NT2/D1 (cell line): ENCODE data around the gene SLC25A21.
"Not testable (repeated sequence)": the region's sequence is repeated elsewhere in the genome, so short reads cannot be mapped to it uniquely, and the experiment has no call there.

Source experiments
- DNase-seq: peaks from one replicate; pipeline ENCODE4 v3.0.0-alpha.2; 2011; ENCODE audit warnings: low read depth, low spot score
- H3K27me3 ChIP-seq: 2 replicates; pipeline ENCODE4 v1.6.0; 2011; ENCODE audit warnings: mild to moderate bottlenecking; ENCODE audit not compliant: insufficient read length, insufficient read depth
- H3K36me3 ChIP-seq: 2 replicates; pipeline ENCODE4 v1.6.1; 2011; ENCODE audit warnings: mild to moderate bottlenecking, low read length, mixed read lengths; ENCODE audit not compliant: insufficient read depth, insufficient read length
- H3K4me1 ChIP-seq: 2 replicates; pipeline ENCODE4 v1.5.1; 2011; ENCODE audit not compliant: insufficient read depth, insufficient read length
- H3K4me3 ChIP-seq: 2 replicates; pipeline ENCODE4 v1.5.1; 2011; ENCODE audit warnings: low read depth; ENCODE audit not compliant: insufficient read length
- H3K9ac ChIP-seq: 2 replicates; pipeline ENCODE4 v1.6.0; 2011; ENCODE audit warnings: low read depth; ENCODE audit not compliant: insufficient read length
- H3K9me3 ChIP-seq: 2 replicates; pipeline ENCODE4 v1.5.1; 2011; ENCODE audit warnings: mild to moderate bottlenecking, low read length; ENCODE audit not compliant: insufficient read depth
- SUZ12 ChIP-seq: IDR thresholded peaks from 2 replicates; pipeline ENCODE4 v1.6.1; 2011; ENCODE audit not compliant: insufficient read length, insufficient read depth; ENCODE audit errors: extremely low read depth
- YY1 ChIP-seq: IDR thresholded peaks from 2 replicates; pipeline ENCODE4 v1.6.1; 2011; ENCODE audit not compliant: insufficient read length, insufficient read depth
- ZNF274 ChIP-seq: IDR thresholded peaks from 2 replicates; pipeline ENCODE4 v1.6.1; 2011; ENCODE audit warnings: mild to moderate bottlenecking, low read depth, low read length

The SLC25A21 gene

DNA sequence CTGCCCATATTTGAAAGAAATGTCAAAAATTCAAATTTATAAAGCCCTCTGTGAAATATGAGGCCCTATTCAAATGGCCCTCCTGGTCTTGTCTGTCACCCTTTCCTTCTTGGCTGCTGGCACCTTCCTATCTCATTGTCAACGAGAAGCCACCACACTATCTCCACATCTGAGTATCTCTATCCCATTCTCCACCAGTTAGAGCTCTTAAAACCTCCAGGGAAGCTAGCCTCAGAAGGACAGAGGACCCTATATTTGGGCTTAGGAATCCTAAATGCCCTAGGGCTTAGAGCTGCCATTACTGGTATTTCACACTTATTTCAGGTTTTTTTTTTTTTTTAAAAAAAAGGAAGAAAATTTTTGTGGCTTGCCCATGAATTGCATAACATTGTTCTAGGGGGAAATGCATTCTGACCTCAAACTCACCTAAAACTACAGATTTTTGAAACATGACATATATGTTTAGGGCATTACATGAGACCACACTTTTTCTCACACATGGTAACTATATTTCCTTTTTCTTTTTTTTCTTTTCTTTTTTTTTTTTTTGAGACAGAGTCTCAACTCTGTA lies 25.0 kb downstream of the SLC25A21 start:
- Histone ChIP-seq H3K36me3 (no peaks in the 10 kb centered on the region), H3K9ac (no peak overlapping the region), H3K27me3 (no peaks in the 10 kb centered on the region)

DNA sequence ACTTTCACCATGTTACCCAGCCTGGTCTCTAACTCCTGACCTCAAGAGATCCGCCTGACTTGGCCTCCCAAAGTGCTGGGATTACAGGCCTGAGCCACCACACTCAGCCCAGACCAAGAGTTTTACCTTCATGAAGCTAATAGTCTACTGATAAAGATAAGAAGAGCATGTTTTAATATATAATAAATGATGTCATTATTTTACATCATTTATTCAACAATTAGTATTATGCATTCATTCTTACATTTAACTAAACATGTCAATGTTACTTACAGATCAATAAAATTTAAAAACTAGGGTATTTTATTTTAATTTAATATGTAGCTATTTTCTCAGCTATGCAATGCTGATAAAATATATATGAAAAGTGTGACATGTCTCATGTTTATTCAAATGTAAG lies 26.0 kb downstream of the SLC25A21 start:
- H3K27me3 ChIP-seq, H3K9me3 ChIP-seq, H3K4me3 ChIP-seq, H3K9ac ChIP-seq, H3K4me1 ChIP-seq, DNase-seq, H3K36me3 ChIP-seq: not testable (repeated sequence)

More for the DNA sequence above, 25.0 kb downstream of the SLC25A21 start:
- TF ChIP-seq SUZ12 (no peak), YY1 (no peak), ZNF274 (no peak)
- H3K9me3 ChIP-seq: no peaks in the 10 kb centered on the region
- DNase-seq: no peak
- H3K4me1 ChIP-seq: no peaks in the 10 kb centered on the region
- H3K4me3 ChIP-seq: no peak overlapping the region

DNA sequence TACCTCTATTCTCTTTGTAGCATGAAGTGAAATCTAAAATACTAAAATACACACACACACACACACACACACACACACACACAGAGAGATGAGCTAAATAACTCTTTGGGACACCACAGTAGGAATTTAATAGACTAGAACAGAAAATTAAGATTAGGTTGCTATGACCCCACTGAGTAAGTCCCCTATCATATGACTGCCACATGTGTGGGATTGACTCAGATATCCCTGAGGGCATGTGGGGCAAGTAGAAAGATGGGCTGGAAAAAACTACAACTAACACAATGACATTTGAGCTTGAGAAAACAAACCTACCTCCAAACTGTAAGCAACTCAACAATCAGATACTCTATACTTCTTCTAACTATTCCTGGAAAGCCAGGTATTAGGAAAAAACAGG lies 27.0 kb downstream of the SLC25A21 start:
- TF ChIP-seq SUZ12 (no peak), ZNF274 (no peak)

DNA sequence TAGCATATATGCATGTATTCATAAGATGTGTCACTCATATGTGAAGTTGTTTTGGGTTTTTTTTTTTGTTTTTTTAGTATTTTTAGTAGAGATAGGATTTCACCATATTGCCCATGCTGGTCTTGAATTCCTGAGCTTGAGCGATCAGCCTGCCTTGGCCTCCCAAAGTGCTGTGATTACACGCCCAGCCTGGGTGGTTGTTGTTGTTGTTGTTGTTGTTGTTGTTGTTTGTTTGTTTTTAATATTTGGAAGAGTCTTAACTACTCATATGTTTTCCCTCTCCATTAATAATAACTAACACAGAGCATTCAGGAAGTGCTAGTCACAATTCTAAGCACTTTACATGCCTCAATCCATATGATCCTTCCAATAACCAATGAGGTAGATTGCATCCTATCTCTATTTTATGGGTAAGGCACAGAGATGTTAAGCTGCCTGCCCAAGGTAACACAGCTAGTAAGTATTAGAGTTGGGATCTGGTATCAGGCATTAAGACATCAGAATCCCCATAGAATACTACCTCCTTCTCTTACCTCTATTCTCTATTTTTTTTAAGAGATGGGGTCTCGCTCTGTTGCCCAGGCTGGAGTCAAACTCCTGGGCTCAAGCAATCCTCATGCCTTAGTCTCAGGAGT lies 27.6 kb downstream of the SLC25A21 start:
- TF ChIP-seq ZNF274 (no peak), YY1 (no peak), SUZ12 (no peak)
- Histone ChIP-seq H3K4me3 (no peak overlapping the region), H3K4me1 (no peaks in the 10 kb centered on the region), H3K9ac (no peak overlapping the region), H3K36me3 (no peaks in the 10 kb centered on the region), H3K9me3 (no peaks in the 10 kb centered on the region), H3K27me3 (no peaks in the 10 kb centered on the region)
- DNase-seq: no peak

More for the DNA sequence above, 27.0 kb downstream of the SLC25A21 start:
- Histone ChIP-seq H3K36me3 (no peaks in the 10 kb centered on the region), H3K4me3 (no peak overlapping the region), H3K9ac (no peak overlapping the region), H3K9me3 (no peaks in the 10 kb centered on the region), H3K4me1 (no peaks in the 10 kb centered on the region), H3K27me3 (no peaks in the 10 kb centered on the region)
- no peak for DNase-seq

DNA sequence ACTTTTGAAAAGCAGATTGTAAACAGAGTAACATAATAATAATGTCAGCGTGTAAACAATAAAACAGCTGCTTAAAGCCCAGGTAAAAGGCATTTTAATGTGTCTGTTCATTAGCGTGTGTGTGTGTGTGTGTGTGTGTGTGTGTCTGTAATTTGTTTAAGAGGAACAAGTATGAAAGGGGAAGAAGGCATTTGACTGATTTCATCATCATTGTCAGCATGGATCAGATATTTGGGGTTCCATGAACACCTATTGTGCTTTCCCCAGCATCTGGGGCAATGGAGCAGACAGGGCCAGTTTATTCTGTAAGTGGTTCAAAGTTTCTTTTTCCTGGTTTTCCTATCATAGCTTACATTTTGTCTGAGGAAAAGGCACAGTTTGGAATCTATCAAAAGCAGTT lies 28.9 kb downstream of the SLC25A21 start:
- Histone ChIP-seq H3K4me3 (no peak overlapping the region), H3K4me1 (no peaks in the 10 kb centered on the region), H3K36me3 (no peaks in the 10 kb centered on the region), H3K27me3 (no peaks in the 10 kb centered on the region), H3K9me3 (no peaks in the 10 kb centered on the region), H3K9ac (no peak overlapping the region)
- no peak for TF ChIP-seq SUZ12
- TF ChIP-seq ZNF274: no peak
- no peak for TF ChIP-seq YY1
- no peak for DNase-seq

DNA sequence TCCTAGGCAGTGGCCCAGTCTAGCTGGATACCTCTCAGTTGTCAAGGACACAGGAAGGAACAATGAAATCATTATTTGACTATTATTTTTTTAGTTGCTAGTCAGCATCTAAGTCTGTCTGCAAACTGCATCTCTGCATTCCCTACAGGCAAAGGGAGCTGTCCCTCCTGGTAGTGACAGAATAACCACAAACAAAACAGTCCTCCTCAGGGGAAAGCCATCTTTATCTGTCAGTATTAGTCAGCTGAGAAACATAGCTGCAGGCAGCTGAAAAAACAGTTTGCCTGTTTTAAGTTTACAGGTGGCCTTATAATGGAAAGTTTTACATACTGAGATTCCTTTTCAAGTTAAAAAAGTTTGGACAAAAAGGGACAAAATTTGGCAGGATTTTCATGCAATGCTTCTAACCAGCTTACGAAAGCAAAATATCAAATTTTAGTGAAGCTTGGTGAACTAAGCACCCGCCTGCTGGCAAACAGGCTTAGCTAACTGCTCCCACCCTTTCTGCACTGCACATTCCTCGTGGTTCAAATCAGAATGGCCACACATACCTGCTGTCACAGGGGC lies 29.5 kb downstream of the SLC25A21 start:
- TF ChIP-seq ZNF274 (no peak), YY1 (no peak), SUZ12 (no peak)
- Histone ChIP-seq H3K9ac (no peak overlapping the region), H3K36me3 (no peaks in the 10 kb centered on the region), H3K4me1 (no peaks in the 10 kb centered on the region), H3K4me3 (no peak overlapping the region), H3K27me3 (no peaks in the 10 kb centered on the region), H3K9me3 (no peaks in the 10 kb centered on the region)
- no peak for DNase-seq

DNA sequence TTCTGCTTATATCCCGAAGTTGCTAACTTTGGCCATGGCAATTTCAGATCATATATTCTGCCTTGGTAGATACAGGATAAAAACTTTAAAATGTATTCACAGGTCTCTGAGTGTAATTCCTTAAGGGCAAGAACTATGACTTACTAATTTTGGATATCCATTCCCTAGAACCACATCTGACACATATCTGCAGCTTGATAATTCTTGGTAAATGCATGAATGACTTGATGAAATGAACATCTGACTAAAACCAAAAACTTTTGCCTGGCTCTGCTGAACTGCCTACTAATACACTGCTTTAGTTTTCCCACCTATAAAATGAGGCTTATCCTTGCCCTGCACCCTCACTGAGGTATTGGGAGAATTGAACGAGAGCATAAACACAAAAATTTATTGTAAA lies 32.2 kb downstream of the SLC25A21 start:
- no peak for DNase-seq
- no peaks in the 10 kb centered on the region for H3K9me3 ChIP-seq
- TF ChIP-seq SUZ12 (no peak), ZNF274 (no peak), YY1 (no peak)
- no peak overlapping the region for H3K4me3 ChIP-seq
- no peaks in the 10 kb centered on the region for H3K27me3 ChIP-seq
- H3K36me3 ChIP-seq: no peaks in the 10 kb centered on the region
- H3K4me1 ChIP-seq: no peaks in the 10 kb centered on the region
- no peak overlapping the region for H3K9ac ChIP-seq

DNA sequence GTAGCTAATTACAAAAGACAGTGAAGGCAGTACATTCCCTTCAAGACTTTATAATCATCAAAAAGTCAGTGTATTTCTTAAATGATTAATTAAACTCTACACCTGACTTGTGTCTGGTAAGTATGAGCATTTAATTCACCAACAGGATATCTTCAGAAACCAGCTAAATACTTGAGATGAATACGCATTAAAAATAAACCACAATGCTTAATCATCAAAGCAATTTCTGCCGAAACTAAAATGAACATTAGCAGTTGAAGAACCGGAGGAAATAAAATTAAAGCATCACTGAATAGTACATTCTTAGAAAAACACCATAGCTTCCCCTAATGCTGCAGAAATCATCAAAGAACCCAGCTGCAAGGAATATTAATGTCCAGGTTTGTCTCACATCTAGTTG lies 32.7 kb downstream of the SLC25A21 start:
- no peak for DNase-seq
- H3K27me3 ChIP-seq: no peaks in the 10 kb centered on the region
- no peaks in the 10 kb centered on the region for H3K4me1 ChIP-seq
- TF ChIP-seq YY1 (no peak), SUZ12 (no peak), ZNF274 (no peak)
- H3K36me3 ChIP-seq: no peaks in the 10 kb centered on the region
- H3K4me3 ChIP-seq: no peak overlapping the region
- no peak overlapping the region for H3K9ac ChIP-seq
- no peaks in the 10 kb centered on the region for H3K9me3 ChIP-seq
